Activated T-cell treated with anti-CD3 and anti-CD28 coated beads, Interleukin-2, amount 50 U/mL, for 72 hours (primary cell): ENCODE results near the gene FCMR. TPM values are rescaled to one million over a fixed set of nuclear protein-coding genes. Genes with fewer than 3 reads are reported as not detected.
A peak's percentile ranks its signal among the peaks of the same experiment; 100 is the strongest.

Experiments used
- ATAC-seq, 2 donors: fragments of 150-1000 bp; cut with Tn5 transposase; replicated peaks in 1 of 2; 2 replicates each; pipeline ENCODE4 v1.10.0; 2021; ENCODE audit warnings: moderate library complexity in 2 of 2, mild to moderate bottlenecking in 1 of 2
- DNase-seq, 2 donors: peaks; one replicate each; pipeline ENCODE4 v3.0.0; 2021 to 2022; ENCODE audit warnings: mixed read lengths in 1 of 2
- H3K27ac Mint-ChIP-seq: one replicate; pipeline ENCODE4 v1.8.0; 2022; ENCODE audit warnings: mild to moderate bottlenecking, moderate library complexity, mixed read lengths
- H3K27me3 Mint-ChIP-seq: one replicate; pipeline ENCODE4 v1.8.0; 2022; ENCODE audit warnings: low read depth, mixed read lengths
- H3K36me3 Mint-ChIP-seq, 2 donors: one replicate each; pipeline ENCODE4 v1.8.0; 2022; ENCODE audit warnings: mixed read lengths in 2 of 2, mild to moderate bottlenecking in 1 of 2; ENCODE audit not compliant: insufficient read depth in 2 of 2
- H3K4me1 Mint-ChIP-seq: one replicate; pipeline ENCODE4 v1.8.0; 2022; ENCODE audit warnings: low read depth, mixed read lengths
- H3K4me3 Mint-ChIP-seq, 2 donors: one replicate each; pipeline ENCODE4 v1.8.0; 2022; ENCODE audit warnings: mild to moderate bottlenecking in 2 of 2, mixed read lengths in 2 of 2, moderate library complexity in 2 of 2
- H3K9me3 Mint-ChIP-seq, 2 donors: one replicate each; pipeline ENCODE4 v1.8.0; 2022; ENCODE audit warnings: mixed read lengths in 2 of 2
- total RNA-seq, 2 donors: library from RNA; stranded (reverse); gene quantifications; one replicate each; pipeline ENCODE4 v1.2.3, GENCODE V29; 2022

FCMR gene
- total RNA-seq, 2 donors from 2014 or later, result 47.3 to 50.3 TPM

GRCh38 chr1:206909883-206910318 is 11.8 kb downstream of the FCMR start:
- peaks cover 6 to 13% of the 10 kb centered on the region in 2 donors for H3K36me3 Mint-ChIP-seq
- H3K4me1 Mint-ChIP-seq, result peaks cover 83% of the 10 kb centered on the region
- DNase-seq (no peak), ATAC-seq (no peak)
- peak overlapping the region; percentile 50 to 62 for H3K4me3 Mint-ChIP-seq
- H3K27ac Mint-ChIP-seq, result no peak overlapping the region
- no peaks in the 10 kb centered on the region for H3K27me3 Mint-ChIP-seq
- no peaks in the 10 kb centered on the region for H3K9me3 Mint-ChIP-seq

GRCh38 chr1:206909161-206909882 is 12.4 kb downstream of the FCMR start:
- ATAC-seq (peak; percentile 38 to 42), DNase-seq (peak; percentile 39 to 62)
- Mint-ChIP-seq H3K36me3 (peaks cover 12 to 18% of the 10 kb centered on the region in 2 donors), H3K9me3 (peaks cover 0 to 3% of the 10 kb centered on the region in 2 donors), H3K27ac (peak overlapping the region; percentile 29), H3K4me3 (peak overlapping the region; percentile 59 to 71), H3K27me3 (no peaks in the 10 kb centered on the region), H3K4me1 (peaks cover 83% of the 10 kb centered on the region)

GRCh38 chr1:206908038-206908437 is 13.7 kb downstream of the FCMR start:
- Mint-ChIP-seq H3K27me3 (no peaks in the 10 kb centered on the region), H3K4me3 (peak overlapping the region; percentile 1 to 21), H3K9me3 (peaks cover 0 to 3% of the 10 kb centered on the region in 2 donors), H3K36me3 (peaks cover 12 to 25% of the 10 kb centered on the region in 2 donors), H3K4me1 (peaks cover 83% of the 10 kb centered on the region), H3K27ac (no peak overlapping the region)
- DNase-seq, result no peak
- no peak for ATAC-seq

- H3K27ac Mint-ChIP-seq, result no peak overlapping the region
- H3K4me3 Mint-ChIP-seq, result peak overlapping the region in 1 of 2 donors; percentile 21
- peaks cover 0 to 3% of the 10 kb centered on the region in 2 donors for H3K9me3 Mint-ChIP-seq
- DNase-seq (no peak), ATAC-seq (no peak)
- H3K27me3 Mint-ChIP-seq, result no peaks in the 10 kb centered on the region
- H3K4me1 Mint-ChIP-seq, result peaks cover 83% of the 10 kb centered on the region
- H3K36me3 Mint-ChIP-seq, result peaks cover 12 to 29% of the 10 kb centered on the region in 2 donors
These were observed 14.3 kb downstream of the FCMR start for GRCh38 chr1:206907304-206907991.

DNA sequence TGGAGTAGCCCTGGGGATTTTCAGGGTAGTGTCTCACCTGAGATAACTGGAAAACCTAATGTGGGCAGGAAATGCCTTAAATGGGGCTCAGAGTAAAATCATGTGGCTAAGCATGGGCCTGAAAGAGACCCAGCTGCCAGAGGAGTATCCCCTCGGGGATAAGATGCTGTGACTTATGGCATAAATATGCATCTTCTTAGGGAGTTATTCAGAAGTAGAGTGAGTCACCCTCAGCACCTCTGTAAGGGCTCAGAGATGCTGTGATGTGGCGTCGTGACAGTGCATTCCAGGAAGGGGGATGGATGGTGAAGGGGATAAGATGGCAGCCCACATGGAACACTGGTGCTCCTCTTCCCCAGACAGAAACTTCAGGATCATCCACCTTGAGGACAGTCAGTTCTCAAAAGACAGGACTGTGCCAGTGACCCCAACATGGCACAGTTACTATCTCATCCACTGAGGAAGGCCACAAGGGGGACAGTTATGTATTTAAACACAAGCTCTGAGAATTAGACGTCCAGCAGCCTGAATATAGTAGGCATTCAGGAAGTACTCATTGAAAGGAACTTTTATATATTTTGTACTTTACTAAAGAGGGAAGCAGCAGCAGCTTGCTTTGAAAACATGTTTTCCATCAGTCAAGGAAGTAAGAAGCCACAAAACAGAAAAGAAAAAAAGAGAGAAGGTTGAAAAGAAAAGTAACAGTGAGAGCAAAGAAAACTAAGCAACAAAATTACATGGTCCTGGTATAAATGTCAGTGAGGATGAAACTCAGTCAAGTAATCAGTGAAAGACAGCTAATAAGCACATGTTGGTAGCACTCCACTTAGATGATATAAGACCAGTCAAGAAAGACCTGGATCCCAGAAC is 16.2 kb downstream of the FCMR start:
- Mint-ChIP-seq H3K27ac (peak overlapping the region; percentile 96), H3K9me3 (peaks cover 0 to 3% of the 10 kb centered on the region in 2 donors), H3K27me3 (no peaks in the 10 kb centered on the region), H3K36me3 (peaks cover 9 to 25% of the 10 kb centered on the region in 2 donors), H3K4me1 (peaks cover 78% of the 10 kb centered on the region), H3K4me3 (peak overlapping the region; percentile 59 to 81)
- ATAC-seq (peak; percentile 89 to 93), DNase-seq (peak; percentile 40 to 58)

GRCh38 chr1:206904423-206905142 is 17.2 kb downstream of the FCMR start:
- Mint-ChIP-seq H3K4me3 (peak overlapping the region; percentile 59 to 81), H3K4me1 (peaks cover 80% of the 10 kb centered on the region), H3K27ac (peak overlapping the region; percentile 96)

DNA sequence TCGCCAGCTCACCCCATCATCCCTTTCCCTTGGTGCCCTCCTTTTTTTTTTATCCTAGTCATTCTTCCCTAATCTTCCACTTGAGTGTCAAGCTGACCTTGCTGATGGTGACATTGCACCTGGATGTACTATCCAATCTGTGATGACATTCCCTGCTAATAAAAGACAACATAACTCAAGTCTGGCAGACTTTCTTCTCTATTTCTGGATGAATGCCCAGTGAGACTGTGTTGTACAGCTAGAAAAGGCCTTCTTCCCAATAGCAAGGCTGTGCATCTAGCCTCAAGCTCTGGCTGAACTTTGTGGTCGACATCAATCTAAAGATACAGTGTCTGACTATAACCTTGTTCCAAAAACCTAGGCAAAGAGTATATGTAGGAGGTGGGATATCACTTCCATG is 18.1 kb downstream of the FCMR start:
- DNase-seq (no peak), ATAC-seq (no peak)
- Mint-ChIP-seq H3K27me3 (no peaks in the 10 kb centered on the region), H3K27ac (no peak overlapping the region), H3K4me1 (peaks cover 89% of the 10 kb centered on the region), H3K4me3 (no peak overlapping the region), H3K36me3 (peaks cover 9 to 25% of the 10 kb centered on the region in 2 donors), H3K9me3 (peaks cover 0 to 3% of the 10 kb centered on the region in 2 donors)

More at GRCh38 chr1:206904423-206905142, 17.2 kb downstream of the FCMR start:
- ATAC-seq (no peak), DNase-seq (no peak)
- Mint-ChIP-seq H3K27me3 (no peaks in the 10 kb centered on the region), H3K36me3 (peaks cover 9 to 25% of the 10 kb centered on the region in 2 donors), H3K9me3 (peaks cover 0 to 3% of the 10 kb centered on the region in 2 donors)

DNA sequence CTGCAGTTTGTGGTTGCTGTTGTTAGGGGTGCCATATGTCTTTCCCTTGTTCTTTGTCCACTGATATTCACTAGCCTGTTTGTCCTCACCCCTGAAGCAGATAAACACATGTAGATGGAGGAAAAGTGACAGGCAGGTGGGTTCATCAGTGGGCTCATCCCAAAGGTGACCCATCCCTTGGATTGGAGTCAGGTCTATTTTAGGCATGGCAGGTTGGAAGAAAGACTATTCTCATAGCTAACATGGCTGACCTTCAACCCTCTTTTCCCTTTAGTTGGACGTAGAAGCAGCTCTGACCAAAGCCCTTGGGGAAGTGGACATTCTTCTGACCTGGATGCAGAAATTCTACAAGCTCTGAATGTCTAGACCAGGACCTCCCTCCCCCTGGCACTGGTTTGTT is 19.0 kb downstream of the FCMR start:
- H3K27me3 Mint-ChIP-seq, result no peaks in the 10 kb centered on the region
- H3K4me3 Mint-ChIP-seq, result no peak overlapping the region
- peaks cover 91% of the 10 kb centered on the region for H3K4me1 Mint-ChIP-seq
- peaks cover 0 to 3% of the 10 kb centered on the region in 2 donors for H3K9me3 Mint-ChIP-seq
- peaks cover 9 to 21% of the 10 kb centered on the region in 2 donors for H3K36me3 Mint-ChIP-seq
- ATAC-seq (no peak), DNase-seq (no peak)
- no peak overlapping the region for H3K27ac Mint-ChIP-seq

- H3K9me3 Mint-ChIP-seq, result peaks cover 0 to 3% of the 10 kb centered on the region in 2 donors
- H3K4me3 Mint-ChIP-seq, result no peak overlapping the region
- peaks cover 9 to 21% of the 10 kb centered on the region in 2 donors for H3K36me3 Mint-ChIP-seq
- H3K4me1 Mint-ChIP-seq, result peaks cover 91% of the 10 kb centered on the region
- ATAC-seq, result no peak
- no peak overlapping the region for H3K27ac Mint-ChIP-seq
- H3K27me3 Mint-ChIP-seq, result no peaks in the 10 kb centered on the region
- no peak for DNase-seq
These were observed 19.8 kb downstream of the FCMR start for GRCh38 chr1:206901944-206902343.

DNA sequence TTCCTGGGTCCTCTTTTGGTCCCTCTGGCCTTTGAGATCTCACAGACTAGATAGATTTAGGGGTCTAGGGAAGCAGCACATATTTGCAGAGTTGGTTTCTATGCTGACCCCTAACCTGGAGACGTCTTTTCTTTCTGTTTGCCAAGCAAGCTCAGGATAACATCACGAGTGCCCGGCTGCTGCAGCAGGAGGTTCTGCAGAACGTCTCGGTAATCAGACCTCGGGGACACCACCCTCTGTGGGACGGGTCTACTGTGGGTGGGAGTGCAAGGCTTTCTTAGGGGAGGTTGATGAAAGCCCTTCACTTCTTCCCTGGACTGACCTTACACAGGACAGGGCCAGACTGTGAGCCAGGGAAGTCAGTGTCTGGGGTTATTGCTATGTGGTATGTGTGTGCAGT is 21.6 kb downstream of the FCMR start:
- no peak overlapping the region for H3K27ac Mint-ChIP-seq
- H3K27me3 Mint-ChIP-seq, result no peaks in the 10 kb centered on the region

DNA sequence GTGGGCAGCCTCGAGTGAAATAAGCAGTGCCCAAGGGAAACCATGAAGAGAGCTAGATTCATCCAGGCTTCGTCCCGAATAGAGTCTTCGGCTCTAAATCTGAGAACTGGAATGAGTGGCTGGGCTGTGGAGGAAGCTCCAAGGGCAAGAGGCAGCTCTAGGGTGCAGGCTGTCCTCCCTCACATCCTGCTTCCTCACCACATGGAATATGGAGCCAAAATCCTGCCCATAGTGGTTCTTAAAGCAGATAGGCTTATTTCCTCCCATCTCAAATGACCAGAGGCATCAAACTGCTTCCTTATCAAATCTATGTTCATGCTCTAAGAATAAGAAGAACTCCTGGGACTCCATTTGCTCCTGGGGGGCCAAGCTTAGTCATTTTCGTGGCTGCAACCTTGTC is 22.0 kb downstream of the FCMR start:
- Mint-ChIP-seq H3K4me3 (no peak overlapping the region), H3K36me3 (peaks cover 4 to 15% of the 10 kb centered on the region in 2 donors), H3K27me3 (no peaks in the 10 kb centered on the region), H3K9me3 (peaks cover 0 to 2% of the 10 kb centered on the region in 2 donors), H3K27ac (no peak overlapping the region), H3K4me1 (peaks cover 91% of the 10 kb centered on the region)
- ATAC-seq (no peak), DNase-seq (no peak)

More for the DNA sequence above, 21.6 kb downstream of the FCMR start:
- Mint-ChIP-seq H3K4me1 (peaks cover 91% of the 10 kb centered on the region), H3K9me3 (peaks cover 0 to 3% of the 10 kb centered on the region in 2 donors), H3K4me3 (no peak overlapping the region), H3K36me3 (peaks cover 7 to 20% of the 10 kb centered on the region in 2 donors)
- ATAC-seq, result no peak
- DNase-seq, result no peak

DNA sequence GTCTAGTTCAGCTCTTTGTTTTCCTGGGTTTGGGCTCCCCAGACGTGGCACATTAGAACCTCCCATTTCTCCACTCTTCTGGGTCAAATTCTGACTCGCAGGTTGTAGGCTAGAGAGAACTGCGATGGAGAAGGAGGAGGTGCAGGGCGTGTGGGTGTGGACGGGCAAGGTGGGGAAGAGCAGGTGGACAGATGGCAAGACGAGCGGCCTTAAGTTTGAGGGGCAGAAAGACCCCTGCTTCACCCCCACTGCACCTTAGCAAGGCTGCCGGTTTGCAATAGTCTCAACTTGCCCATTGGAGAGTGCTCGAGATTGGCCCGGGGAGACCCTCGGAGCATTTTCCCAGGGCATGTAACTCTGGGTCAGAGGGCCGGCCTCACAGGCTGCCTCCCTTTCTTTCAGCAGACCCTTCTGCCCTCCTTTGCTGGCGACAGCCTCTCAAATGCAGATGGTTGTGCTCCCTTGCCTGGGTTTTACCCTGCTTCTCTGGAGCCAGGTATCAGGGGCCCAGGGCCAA is 22.8 kb downstream of the FCMR start:
- H3K27ac Mint-ChIP-seq, result no peak overlapping the region
- ATAC-seq (no peak), DNase-seq (no peak)
- H3K4me1 Mint-ChIP-seq, result peaks cover 94% of the 10 kb centered on the region
- H3K27me3 Mint-ChIP-seq, result no peaks in the 10 kb centered on the region
- peak overlapping the region; percentile 37 to 77 for H3K4me3 Mint-ChIP-seq
- H3K36me3 Mint-ChIP-seq, result peaks cover 0 to 8% of the 10 kb centered on the region in 2 donors
- no peaks in the 10 kb centered on the region for H3K9me3 Mint-ChIP-seq
